Breast epithelium (tissue), 4 donors: Measurements from ENCODE around the gene WIPF2. TPM values are rescaled to one million over a fixed set of nuclear protein-coding genes. Genes with fewer than 3 reads are reported as not detected.

Experiments
- DNase-seq, 2 donors: peaks; one replicate each; pipeline ENCODE4 v3.0.0-alpha.2; 2019; ENCODE audit warnings: low spot score in 2 of 2
- H3K27ac ChIP-seq, 2 donors: fragments of 200-600 bp; sonication (generic) in 1 of 2; one replicate each; pipeline ENCODE4 v1.5.1; 2016 to 2019; ENCODE audit warnings: mild to moderate bottlenecking in 1 of 2
- H3K27me3 ChIP-seq, 2 donors: fragments of 200-600 bp; sonication (generic) in 1 of 2; one replicate each; pipeline versions ENCODE4 v1.5.1 to v1.6.0; 2017 to 2019; ENCODE audit warnings: control low read depth in 1 of 2, mild to moderate bottlenecking in 1 of 2
- H3K36me3 ChIP-seq: fragments of 200-600 bp; one replicate; pipeline ENCODE4 v1.5.1; 2019
- H3K4me1 ChIP-seq, 2 donors: fragments of 200-600 bp; sonication (generic); one replicate each; pipeline ENCODE4 v1.5.1; 2016 to 2019; ENCODE audit warnings: control low read depth in 1 of 2
- H3K4me3 ChIP-seq, 3 donors: fragments of 200-600 bp; sonication (generic); 1 replicate in 2 of 3; 2 replicates in 1 of 3; pipeline ENCODE4 v1.5.1; 2016 to 2019; ENCODE audit warnings: mild to moderate bottlenecking in 3 of 3, moderate library complexity in 2 of 3
- H3K9me3 ChIP-seq, 2 donors: fragments of 200-600 bp; sonication (generic) in 1 of 2; one replicate each; pipeline ENCODE4 v1.5.1; 2016 to 2019; ENCODE audit warnings: control low read depth in 1 of 2
- CTCF ChIP-seq, 3 donors: fragments of 450-650 bp; IDR thresholded peaks; one replicate each; pipeline ENCODE4 v1.5.1; 2016 to 2017; ENCODE audit warnings: antibody characterized with exemption in 3 of 3, mild to moderate bottlenecking in 3 of 3, moderate library complexity in 3 of 3
- POLR2A ChIP-seq: fragments of 450-650 bp; IDR thresholded peaks from one replicate; pipeline ENCODE4 v1.6.1; 2016; ENCODE audit warnings: antibody characterized with exemption, mild to moderate bottlenecking, moderate library complexity
- POLR2AphosphoS5 ChIP-seq, 3 donors: sonication (generic); formaldehyde crosslinking; IDR thresholded peaks; one replicate each; pipeline ENCODE4 v1.6.1; 2017; ENCODE audit warnings: antibody characterized with exemption in 3 of 3
- intact Hi-C: fragments of 100-400 bp; cut with DNase I; formaldehyde crosslinking; loops from one replicate; pipeline ENCODE4 v1.15.1; 2023; ENCODE audit warnings: low total_unique reads
- total RNA-seq, 3 donors: library from RNA; depleted of rRNA; stranded (reverse); fragments of >200 nt; gene quantifications; one replicate each; pipeline ENCODE4 v1.1.0, GENCODE V29; 2016

The WIPF2 gene
- total RNA-seq, 3 donors from 2014 or later = 8.2 to 12.9 (median 10.8) TPM

DNA sequence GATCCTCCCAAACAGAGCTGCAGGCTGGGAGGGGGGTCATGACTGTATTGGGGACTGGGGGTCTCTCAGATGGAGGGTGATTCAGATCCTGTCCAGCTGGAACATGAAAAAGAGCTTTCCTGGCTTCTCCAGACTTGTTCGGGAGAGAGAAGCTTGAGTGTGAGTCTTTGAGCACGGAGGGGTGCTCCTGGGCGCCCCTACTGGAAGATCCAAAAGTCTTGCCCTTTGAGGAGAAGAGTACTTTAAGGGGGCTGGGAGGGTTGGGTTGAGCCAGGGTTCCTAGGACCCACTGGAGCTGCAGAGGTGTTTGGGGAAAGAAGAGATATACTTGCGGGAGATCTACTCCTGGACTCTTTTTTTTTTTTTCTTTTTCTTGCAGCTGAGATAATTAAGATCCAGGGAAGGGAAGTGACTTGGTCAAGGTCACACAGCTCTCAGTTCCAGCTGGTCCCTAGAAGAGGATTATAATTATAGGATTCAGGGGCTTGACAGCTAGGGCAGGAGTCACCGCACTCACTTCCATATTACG, 98.3 kb downstream of the WIPF2 start:
- H3K27me3 ChIP-seq = no peaks in the 10 kb centered on the region
- H3K4me3 ChIP-seq = peak overlapping the region; percentile 86 to 96 (median 91)
- no peaks in the 10 kb centered on the region for H3K36me3 ChIP-seq
- peak in 1 of 3 donors; percentile 27 for TF ChIP-seq CTCF (IDR thresholded peaks at IDR 0.05)
- no peak for TF ChIP-seq POLR2A
- H3K9me3 ChIP-seq = no peaks in the 10 kb centered on the region
- DNase-seq = no peak
- peak overlapping the region; percentile 94 to 97 for H3K27ac ChIP-seq
- intact Hi-C loops = no loop called here
- peaks cover 35 to 61% of the 10 kb centered on the region in 2 donors for H3K4me1 ChIP-seq

DNA sequence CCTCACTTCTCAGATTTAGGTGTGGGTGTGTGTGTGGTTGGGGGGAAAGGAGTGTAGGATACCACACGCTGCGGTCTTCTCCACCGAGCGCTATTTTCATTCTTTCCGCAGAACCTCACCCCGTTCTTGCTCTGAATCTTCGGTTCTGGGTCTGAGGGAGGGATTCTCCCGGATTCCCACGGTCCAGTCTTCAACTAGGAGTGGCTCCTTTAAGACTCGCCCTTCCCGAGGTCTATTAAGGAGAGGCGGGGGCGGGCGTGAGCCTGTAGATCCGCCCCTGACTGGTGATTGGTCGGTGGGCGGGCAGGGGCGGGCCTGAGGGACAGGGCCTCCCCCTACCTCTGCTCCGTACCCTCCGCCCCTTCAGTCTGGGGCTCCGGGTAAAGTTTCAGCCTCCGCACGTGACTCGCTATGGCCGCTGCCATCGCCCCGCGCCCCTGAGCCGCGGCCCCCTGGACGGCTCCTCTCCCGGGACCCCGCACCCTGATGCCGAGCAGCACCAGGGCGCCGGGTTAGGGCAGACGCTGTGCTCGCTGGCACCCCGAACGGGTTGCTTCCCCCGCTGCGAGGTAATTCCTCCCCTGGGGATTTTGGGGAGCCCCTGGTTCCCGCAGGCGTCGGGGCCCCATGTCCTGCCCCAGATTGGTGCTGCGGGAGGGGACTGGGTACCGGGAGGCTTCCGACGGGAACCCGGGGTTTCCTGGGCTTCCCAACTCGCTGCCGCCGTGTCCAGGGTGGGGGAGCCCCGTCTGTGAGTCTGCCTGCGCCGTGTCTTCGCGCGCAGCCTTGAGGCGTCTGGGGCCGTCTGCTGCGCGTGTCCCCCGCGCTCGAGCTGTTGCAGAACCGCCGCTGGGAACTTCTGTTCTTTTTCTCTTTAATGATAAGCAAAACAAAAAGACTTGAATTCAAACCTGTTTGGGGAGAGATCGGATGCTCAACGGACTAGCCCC, 99.1 kb downstream of the WIPF2 start:
- Histone ChIP-seq H3K36me3 (no peaks in the 10 kb centered on the region), H3K4me1 (peaks cover 31 to 61% of the 10 kb centered on the region in 2 donors), H3K27ac (peak overlapping the region; percentile 94 to 97), H3K9me3 (no peaks in the 10 kb centered on the region), H3K4me3 (peak overlapping the region; percentile 86 to 96 (median 91)), H3K27me3 (no peaks in the 10 kb centered on the region)
- TF ChIP-seq POLR2A (peak; percentile 67), CTCF (IDR thresholded peaks at IDR 0.05) (peak in 2 of 3 donors; percentile 8 to 9), POLR2AphosphoS5 (IDR thresholded peaks at IDR 0.05) (peak in 2 of 3 donors; percentile 78 to 86)
- peak; percentile 95 to 98 for DNase-seq
- intact Hi-C loops = no loop called here

DNA sequence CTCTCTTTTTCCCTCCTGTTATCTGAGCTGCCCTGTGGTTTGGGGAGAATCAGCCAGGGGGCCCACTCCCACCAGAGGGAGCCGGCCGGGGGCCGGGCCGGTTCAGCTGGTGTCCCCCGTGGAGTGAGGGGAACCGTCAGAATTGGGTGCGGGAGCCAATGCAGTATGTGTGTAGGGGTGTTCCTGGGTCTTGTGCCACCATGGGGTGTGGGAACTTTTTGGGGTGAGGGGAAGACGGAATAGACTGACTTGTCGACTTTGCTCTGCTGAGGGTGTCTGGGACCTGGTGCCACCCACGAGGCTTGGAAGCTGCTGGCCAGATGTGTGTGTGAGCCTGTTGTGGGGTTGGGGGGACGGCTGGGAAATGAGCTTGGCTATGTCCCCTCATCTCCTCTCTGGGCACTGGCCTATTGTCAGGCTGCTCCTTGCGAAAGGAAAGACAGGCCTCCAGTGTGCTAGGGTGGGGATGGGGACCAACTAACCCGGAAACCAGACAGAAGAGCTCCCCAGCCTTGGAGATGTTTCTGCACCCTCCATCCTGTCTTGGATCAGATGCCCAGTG, 99.8 kb downstream of the WIPF2 start:
- H3K27me3 ChIP-seq = no peaks in the 10 kb centered on the region
- no peaks in the 10 kb centered on the region for H3K9me3 ChIP-seq
- peaks cover 34 to 62% of the 10 kb centered on the region in 2 donors for H3K4me1 ChIP-seq
- no peaks in the 10 kb centered on the region for H3K36me3 ChIP-seq
- peak overlapping the region; percentile 94 to 97 for H3K27ac ChIP-seq
- TF ChIP-seq POLR2A = no peak
- TF ChIP-seq CTCF (IDR thresholded peaks at IDR 0.05) = no peak
- TF ChIP-seq POLR2AphosphoS5 (IDR thresholded peaks at IDR 0.05) = no peak
- intact Hi-C loops = no loop called here
- no peak for DNase-seq
- peak overlapping the region; percentile 86 to 96 (median 91) for H3K4me3 ChIP-seq

- Histone ChIP-seq H3K27ac (peak overlapping the region; percentile 94 to 97), H3K36me3 (no peaks in the 10 kb centered on the region), H3K9me3 (no peaks in the 10 kb centered on the region), H3K4me1 (peaks cover 38 to 63% of the 10 kb centered on the region in 2 donors), H3K27me3 (no peaks in the 10 kb centered on the region), H3K4me3 (peak overlapping the region; percentile 86 to 96 (median 91))
- TF ChIP-seq POLR2AphosphoS5 (IDR thresholded peaks at IDR 0.05) = peak in 1 of 3 donors; percentile 18
- TF ChIP-seq POLR2A = no peak
- no peak for TF ChIP-seq CTCF (IDR thresholded peaks at IDR 0.05)
- DNase-seq = peak in 1 of 2 donors; percentile 53
- intact Hi-C loops = no loop called here
Observed at GRCh38 chr17:40319651-40320540, 100.8 kb downstream of the WIPF2 start.
